GM23338 (cell line): Measurements from ENCODE around the gene CCDC175. TPM values are rescaled to one million over a fixed set of nuclear protein-coding genes. Genes with fewer than 3 reads are reported as not detected.

Source experiments
- ATAC-seq: fragments of 200-7000 bp; cut with Tn5 transposase; 3 replicates; pipeline ENCODE4 v1.9.1; 2020
- DNase-seq: peaks from one replicate; pipeline ENCODE4 v3.0.0-alpha.2; 2015; ENCODE audit warnings: low spot score
- H2AFZ ChIP-seq: fragments of 200-600 bp; sonication (generic); 2 replicates; pipeline ENCODE4 v1.8.0; 2016; ENCODE audit warnings: antibody characterized with exemption, mild to moderate bottlenecking, moderate library complexity
- H3F3A ChIP-seq: fragments of 200-600 bp; sonication (generic); replicated peaks from 2 replicates; pipeline ENCODE4 v1.8.0; 2017; ENCODE audit warnings: antibody characterized with exemption, mixed run types, low read depth
- H3K27ac ChIP-seq: fragments of 200-600 bp; sonication (generic); 2 replicates; pipeline ENCODE4 v1.6.1; 2016; ENCODE audit warnings: low read depth
- H3K27me3 ChIP-seq: fragments of 200-600 bp; sonication (generic); 2 replicates; pipeline ENCODE4 v1.8.0; 2016; ENCODE audit warnings: mild to moderate bottlenecking, mixed run types, moderate library complexity; ENCODE audit not compliant: insufficient read depth
- H3K36me3 ChIP-seq: fragments of 200-600 bp; sonication (generic); 2 replicates; pipeline ENCODE4 v1.8.0; 2016; ENCODE audit warnings: mild to moderate bottlenecking; ENCODE audit not compliant: insufficient read depth
- H3K4me1 ChIP-seq: fragments of 200-600 bp; sonication (generic); 2 replicates; pipeline ENCODE4 v1.8.0; 2016; ENCODE audit warnings: mild to moderate bottlenecking, moderate library complexity; ENCODE audit not compliant: insufficient read depth
- H3K4me2 ChIP-seq: fragments of 200-600 bp; sonication (generic); 2 replicates; pipeline ENCODE4 v1.7.1; 2017; ENCODE audit warnings: mixed run types
- H3K4me3 ChIP-seq: fragments of 200-600 bp; sonication (generic); 2 replicates; pipeline ENCODE4 v1.6.1; 2016; ENCODE audit warnings: mixed run types
- H3K79me2 ChIP-seq: fragments of 200-600 bp; sonication (generic); replicated peaks from 2 replicates; pipeline ENCODE4 v1.8.0; 2017; ENCODE audit warnings: mild to moderate bottlenecking; ENCODE audit not compliant: insufficient read depth
- H3K9me2 ChIP-seq: fragments of 200-600 bp; sonication (generic); 2 replicates; pipeline ENCODE4 v1.8.0; 2017; ENCODE audit not compliant: insufficient read depth
- H4K20me1 ChIP-seq: fragments of 200-600 bp; sonication (generic); replicated peaks from 2 replicates; pipeline ENCODE4 v1.8.0; 2017; ENCODE audit warnings: mild to moderate bottlenecking; ENCODE audit not compliant: insufficient read depth
- H3K27ac Mint-ChIP-seq: 2 replicates; pipeline ENCODE4 v1.8.0; 2020; ENCODE audit warnings: inconsistent platforms, mild to moderate bottlenecking, moderate library complexity, mixed read lengths
- H3K27me3 Mint-ChIP-seq: 3 replicates; pipeline ENCODE4 v1.8.0; 2022; ENCODE audit warnings: low read depth, mild to moderate bottlenecking, moderate library complexity, mixed read lengths, inconsistent platforms; ENCODE audit not compliant: insufficient read depth, poor library complexity
- H3K36me3 Mint-ChIP-seq: 3 replicates; pipeline ENCODE4 v1.8.0; 2021; ENCODE audit warnings: low read depth, mild to moderate bottlenecking, inconsistent platforms, moderate library complexity, mixed read lengths
- H3K4me1 Mint-ChIP-seq: 3 replicates; pipeline ENCODE4 v1.8.0; 2020; ENCODE audit warnings: mild to moderate bottlenecking, inconsistent platforms, mixed read lengths
- H3K4me3 Mint-ChIP-seq: 3 replicates; pipeline ENCODE4 v1.8.0; 2021; ENCODE audit warnings: moderate library complexity, mild to moderate bottlenecking, inconsistent platforms, mixed read lengths
- H3K9me3 Mint-ChIP-seq: 3 replicates; pipeline ENCODE4 v1.8.0; 2020; ENCODE audit warnings: moderate library complexity, mild to moderate bottlenecking, inconsistent platforms, mixed read lengths
- CREB1 ChIP-seq: fragments of 250-450 bp; sonication (Bioruptor Pico); IDR thresholded peaks from 2 replicates; pipeline ENCODE4 v1.5.0; 2020; ENCODE audit warnings: low read depth, mild to moderate bottlenecking, moderate library complexity
- EZH2phosphoT487 ChIP-seq: fragments of 200-600 bp; sonication (generic); IDR thresholded peaks from one replicate; pipeline ENCODE4 v1.8.1; 2018; ENCODE audit warnings: antibody characterized with exemption; ENCODE audit not compliant: unreplicated experiment
- JUNB ChIP-seq: IDR thresholded peaks from one replicate; pipeline ENCODE4 v1.6.1; 2016; ENCODE audit warnings: antibody characterized with exemption; ENCODE audit not compliant: unreplicated experiment
- NANOG ChIP-seq: IDR thresholded peaks from 2 replicates; pipeline ENCODE4 v1.6.1; 2016; ENCODE audit warnings: antibody characterized with exemption, borderline replicate concordance
- STAT1 ChIP-seq: IDR thresholded peaks from one replicate; pipeline ENCODE4 v1.6.1; 2016; ENCODE audit warnings: antibody characterized with exemption; ENCODE audit not compliant: unreplicated experiment
- ZNF114 ChIP-seq: fragments of 250-450 bp; sonication (Bioruptor Pico); IDR thresholded peaks from 2 replicates; pipeline ENCODE4 v1.5.0; 2020; ENCODE audit warnings: mild to moderate bottlenecking, moderate library complexity
- ZNF331 ChIP-seq: fragments of 250-450 bp; sonication (Bioruptor Pico); IDR thresholded peaks from 2 replicates; pipeline ENCODE4 v1.5.0; 2020; ENCODE audit warnings: low read depth, mild to moderate bottlenecking, moderate library complexity
- polyA plus RNA-seq: library from polyadenylated mRNA; unstranded; fragments of >200 nt; fragmentation: Nextera tagmentation; extraction: Ambion mirVana; gene quantifications from 2 replicates; pipeline ENCODE4 v1.2.1, GENCODE V29; 2016
- total RNA-seq: library from RNA; depleted of rRNA; stranded (reverse); fragments of >200 nt; shearing (Covaris generic); gene quantifications from 2 replicates; pipeline ENCODE4 v1.2.3, GENCODE V29; 2014
- TF ChIP-seq, protein P1 (sequence below): IDR thresholded peaks from one replicate; pipeline ENCODE4 v1.6.1; 2018; ENCODE audit warnings: antibody characterized with exemption; ENCODE audit not compliant: unreplicated experiment
- TF ChIP-seq, protein P2 (sequence below): fragments of 250-450 bp; sonication (Bioruptor Pico); IDR thresholded peaks from 2 replicates; pipeline ENCODE4 v1.5.0; 2020; ENCODE audit warnings: mild to moderate bottlenecking, moderate library complexity

Gene CCDC175
- total and polyA plus RNA-seq, 2 experiments from 2014 or later, result 0.50 TPM; not detected in 1

DNA sequence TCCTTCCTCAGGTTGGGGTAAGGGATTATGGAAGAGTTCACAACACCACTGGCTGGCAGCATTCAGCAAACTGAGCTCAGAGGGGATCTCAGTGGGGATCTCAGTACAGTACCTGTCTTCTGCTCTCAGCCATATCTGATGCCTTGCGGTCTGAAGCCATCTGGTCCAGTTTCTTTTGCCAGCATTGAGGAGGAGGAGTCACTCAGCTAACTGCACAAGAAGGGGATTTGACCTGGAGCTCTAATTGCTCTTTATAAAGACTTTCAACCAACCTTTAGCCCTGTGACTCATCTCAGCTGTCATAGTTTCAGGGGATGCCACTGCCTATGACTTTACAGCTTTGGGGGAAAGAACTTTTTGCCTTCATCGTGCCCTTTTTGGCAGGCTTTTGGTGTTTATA, 47.4 kb downstream of the CCDC175 start:
- H3K27me3 Mint-ChIP-seq, result no peaks in the 10 kb centered on the region
- H3K4me3 Mint-ChIP-seq, result no peak overlapping the region
- no peaks in the 10 kb centered on the region for H3K9me3 Mint-ChIP-seq

More for the DNA sequence above, 47.4 kb downstream of the CCDC175 start:
- Histone ChIP-seq H3K27me3 (no peaks in the 10 kb centered on the region), H3K4me1 (no peaks in the 10 kb centered on the region), H3K4me3 (no peak overlapping the region), H3K36me3 (no peaks in the 10 kb centered on the region), H3K4me2 (no peak overlapping the region), H3K27ac (no peak overlapping the region), H4K20me1 (no peaks in the 10 kb centered on the region), H3F3A (no peaks in the 10 kb centered on the region), H2AFZ (no peak overlapping the region), H3K79me2 (no peaks in the 10 kb centered on the region), H3K9me2 (no peaks in the 10 kb centered on the region)
- Mint-ChIP-seq H3K27ac (no peak overlapping the region), H3K4me1 (no peaks in the 10 kb centered on the region), H3K36me3 (no peaks in the 10 kb centered on the region)
- DNase-seq, result no peak
- no peak for ATAC-seq
- TF ChIP-seq, protein P1, sequence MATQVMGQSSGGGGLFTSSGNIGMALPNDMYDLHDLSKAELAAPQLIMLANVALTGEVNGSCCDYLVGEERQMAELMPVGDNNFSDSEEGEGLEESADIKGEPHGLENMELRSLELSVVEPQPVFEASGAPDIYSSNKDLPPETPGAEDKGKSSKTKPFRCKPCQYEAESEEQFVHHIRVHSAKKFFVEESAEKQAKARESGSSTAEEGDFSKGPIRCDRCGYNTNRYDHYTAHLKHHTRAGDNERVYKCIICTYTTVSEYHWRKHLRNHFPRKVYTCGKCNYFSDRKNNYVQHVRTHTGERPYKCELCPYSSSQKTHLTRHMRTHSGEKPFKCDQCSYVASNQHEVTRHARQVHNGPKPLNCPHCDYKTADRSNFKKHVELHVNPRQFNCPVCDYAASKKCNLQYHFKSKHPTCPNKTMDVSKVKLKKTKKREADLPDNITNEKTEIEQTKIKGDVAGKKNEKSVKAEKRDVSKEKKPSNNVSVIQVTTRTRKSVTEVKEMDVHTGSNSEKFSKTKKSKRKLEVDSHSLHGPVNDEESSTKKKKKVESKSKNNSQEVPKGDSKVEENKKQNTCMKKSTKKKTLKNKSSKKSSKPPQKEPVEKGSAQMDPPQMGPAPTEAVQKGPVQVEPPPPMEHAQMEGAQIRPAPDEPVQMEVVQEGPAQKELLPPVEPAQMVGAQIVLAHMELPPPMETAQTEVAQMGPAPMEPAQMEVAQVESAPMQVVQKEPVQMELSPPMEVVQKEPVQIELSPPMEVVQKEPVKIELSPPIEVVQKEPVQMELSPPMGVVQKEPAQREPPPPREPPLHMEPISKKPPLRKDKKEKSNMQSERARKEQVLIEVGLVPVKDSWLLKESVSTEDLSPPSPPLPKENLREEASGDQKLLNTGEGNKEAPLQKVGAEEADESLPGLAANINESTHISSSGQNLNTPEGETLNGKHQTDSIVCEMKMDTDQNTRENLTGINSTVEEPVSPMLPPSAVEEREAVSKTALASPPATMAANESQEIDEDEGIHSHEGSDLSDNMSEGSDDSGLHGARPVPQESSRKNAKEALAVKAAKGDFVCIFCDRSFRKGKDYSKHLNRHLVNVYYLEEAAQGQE, result no peak
- no peak for TF ChIP-seq NANOG
- no peak for TF ChIP-seq ZNF331
- no peak for TF ChIP-seq ZNF114
- TF ChIP-seq JUNB, result no peak
- no peak for TF ChIP-seq EZH2phosphoT487
- no peak for TF ChIP-seq STAT1
- TF ChIP-seq, protein P2, sequence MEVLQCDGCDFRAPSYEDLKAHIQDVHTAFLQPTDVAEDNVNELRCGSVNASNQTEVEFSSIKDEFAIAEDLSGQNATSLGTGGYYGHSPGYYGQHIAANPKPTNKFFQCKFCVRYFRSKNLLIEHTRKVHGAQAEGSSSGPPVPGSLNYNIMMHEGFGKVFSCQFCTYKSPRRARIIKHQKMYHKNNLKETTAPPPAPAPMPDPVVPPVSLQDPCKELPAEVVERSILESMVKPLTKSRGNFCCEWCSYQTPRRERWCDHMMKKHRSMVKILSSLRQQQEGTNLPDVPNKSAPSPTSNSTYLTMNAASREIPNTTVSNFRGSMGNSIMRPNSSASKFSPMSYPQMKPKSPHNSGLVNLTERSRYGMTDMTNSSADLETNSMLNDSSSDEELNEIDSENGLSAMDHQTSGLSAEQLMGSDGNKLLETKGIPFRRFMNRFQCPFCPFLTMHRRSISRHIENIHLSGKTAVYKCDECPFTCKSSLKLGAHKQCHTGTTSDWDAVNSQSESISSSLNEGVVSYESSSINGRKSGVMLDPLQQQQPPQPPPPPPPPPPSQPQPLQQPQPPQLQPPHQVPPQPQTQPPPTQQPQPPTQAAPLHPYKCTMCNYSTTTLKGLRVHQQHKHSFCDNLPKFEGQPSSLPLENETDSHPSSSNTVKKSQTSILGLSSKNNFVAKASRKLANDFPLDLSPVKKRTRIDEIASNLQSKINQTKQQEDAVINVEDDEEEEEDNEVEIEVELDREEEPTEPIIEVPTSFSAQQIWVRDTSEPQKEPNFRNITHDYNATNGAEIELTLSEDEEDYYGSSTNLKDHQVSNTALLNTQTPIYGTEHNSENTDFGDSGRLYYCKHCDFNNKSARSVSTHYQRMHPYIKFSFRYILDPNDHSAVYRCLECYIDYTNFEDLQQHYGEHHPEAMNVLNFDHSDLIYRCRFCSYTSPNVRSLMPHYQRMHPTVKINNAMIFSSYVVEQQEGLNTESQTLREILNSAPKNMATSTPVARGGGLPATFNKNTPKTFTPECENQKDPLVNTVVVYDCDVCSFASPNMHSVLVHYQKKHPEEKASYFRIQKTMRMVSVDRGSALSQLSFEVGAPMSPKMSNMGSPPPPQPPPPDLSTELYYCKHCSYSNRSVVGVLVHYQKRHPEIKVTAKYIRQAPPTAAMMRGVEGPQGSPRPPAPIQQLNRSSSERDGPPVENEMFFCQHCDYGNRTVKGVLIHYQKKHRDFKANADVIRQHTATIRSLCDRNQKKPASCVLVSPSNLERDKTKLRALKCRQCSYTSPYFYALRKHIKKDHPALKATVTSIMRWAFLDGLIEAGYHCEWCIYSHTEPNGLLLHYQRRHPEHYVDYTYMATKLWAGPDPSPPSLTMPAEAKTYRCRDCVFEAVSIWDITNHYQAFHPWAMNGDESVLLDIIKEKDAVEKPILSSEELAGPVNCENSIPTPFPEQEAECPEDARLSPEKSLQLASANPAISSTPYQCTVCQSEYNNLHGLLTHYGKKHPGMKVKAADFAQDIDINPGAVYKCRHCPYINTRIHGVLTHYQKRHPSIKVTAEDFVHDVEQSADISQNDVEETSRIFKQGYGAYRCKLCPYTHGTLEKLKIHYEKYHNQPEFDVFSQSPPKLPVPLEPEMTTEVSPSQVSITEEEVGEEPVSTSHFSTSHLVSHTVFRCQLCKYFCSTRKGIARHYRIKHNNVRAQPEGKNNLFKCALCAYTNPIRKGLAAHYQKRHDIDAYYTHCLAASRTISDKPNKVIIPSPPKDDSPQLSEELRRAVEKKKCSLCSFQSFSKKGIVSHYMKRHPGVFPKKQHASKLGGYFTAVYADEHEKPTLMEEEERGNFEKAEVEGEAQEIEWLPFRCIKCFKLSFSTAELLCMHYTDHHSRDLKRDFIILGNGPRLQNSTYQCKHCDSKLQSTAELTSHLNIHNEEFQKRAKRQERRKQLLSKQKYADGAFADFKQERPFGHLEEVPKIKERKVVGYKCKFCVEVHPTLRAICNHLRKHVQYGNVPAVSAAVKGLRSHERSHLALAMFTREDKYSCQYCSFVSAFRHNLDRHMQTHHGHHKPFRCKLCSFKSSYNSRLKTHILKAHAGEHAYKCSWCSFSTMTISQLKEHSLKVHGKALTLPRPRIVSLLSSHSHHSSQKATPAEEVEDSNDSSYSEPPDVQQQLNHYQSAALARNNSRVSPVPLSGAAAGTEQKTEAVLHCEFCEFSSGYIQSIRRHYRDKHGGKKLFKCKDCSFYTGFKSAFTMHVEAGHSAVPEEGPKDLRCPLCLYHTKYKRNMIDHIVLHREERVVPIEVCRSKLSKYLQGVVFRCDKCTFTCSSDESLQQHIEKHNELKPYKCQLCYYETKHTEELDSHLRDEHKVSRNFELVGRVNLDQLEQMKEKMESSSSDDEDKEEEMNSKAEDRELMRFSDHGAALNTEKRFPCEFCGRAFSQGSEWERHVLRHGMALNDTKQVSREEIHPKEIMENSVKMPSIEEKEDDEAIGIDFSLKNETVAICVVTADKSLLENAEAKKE (CRISPR knock-in tag), result no peak
- no peak for TF ChIP-seq CREB1 (CRISPR knock-in tag)
